GM12878 (cell line): ENCODE data around the gene UMAD1. TPM values are rescaled to one million over a fixed set of nuclear protein-coding genes. Genes with fewer than 3 reads are reported as not detected.

Experiments used
- ATAC-seq: fragments of 200-7000 bp; cut with Tn5 transposase; 3 replicates; pipeline ENCODE4 v1.9.1; 2020; ENCODE audit warnings: mild to moderate bottlenecking, moderate library complexity
- BruUV-seq: library from RNA; stranded (reverse); fragments of 400-500 nt; replicated peaks from 2 replicates; lab custom pipeline; 2021; lab: Mats Ljungman, UMichigan
- CTCF ChIA-PET: fragments of 300-600 bp; sonication (Branson Sonifier 250); formaldehyde crosslinking; extraction: SDS; loops from one replicate; lab custom pipeline; 2021; ENCODE audit warnings: inconsistent platforms; lab: Yijun Ruan, JAX
- POLR2A ChIA-PET: fragments of 350-600 bp; formaldehyde crosslinking; extraction: SDS; loops from one replicate; lab custom pipeline; 2021; ENCODE audit warnings: inconsistent platforms; lab: Charles Lee
- RAD21 ChIA-PET: fragments of 300-600 bp; sonication (Branson Sonifier 250); formaldehyde crosslinking; loops from one replicate; lab custom pipeline; 2023; ENCODE audit warnings: antibody characterized with exemption; ENCODE audit not compliant: unreplicated experiment; lab: Charles Lee
- SMC1A ChIA-PET: fragments of 300-600 bp; sonication (Branson Sonifier 250); formaldehyde crosslinking; loops from one replicate; lab custom pipeline; 2023; ENCODE audit not compliant: unreplicated experiment, uncharacterized antibody; lab: Charles Lee
- DNase-seq: peaks from one replicate; pipeline ENCODE4 v3.0.0-alpha.2; 2011; ENCODE audit warnings: low read depth, low spot score
- FAIRE-seq: peaks from 3 replicates; lab custom pipeline; 2011; peaks lifted over from hg19 to GRCh38; lab: Jason Lieb, UNC
- H2AFZ ChIP-seq: 2 replicates; pipeline ENCODE4 v1.6.0; 2011; ENCODE audit warnings: low read depth, low read length, control low read depth; ENCODE audit not compliant: control insufficient read depth
- H3K27ac ChIP-seq: 2 replicates; pipeline ENCODE4 v1.5.1; 2011; ENCODE audit warnings: control low read depth; ENCODE audit not compliant: control insufficient read depth, insufficient read depth
- H3K27me3 ChIP-seq, 2 experiments: replicated peaks in 1 of 2; 2 replicates each; pipeline versions ENCODE4 v1.6.0 to v1.6.1; 2011; ENCODE audit warnings: low read length in 1 of 2; ENCODE audit not compliant: control insufficient read depth in 2 of 2, insufficient read depth in 2 of 2
- H3K36me3 ChIP-seq, 2 experiments: 2 replicates each; pipeline ENCODE4 v1.5.1; 2011; ENCODE audit warnings: low read length in 1 of 2; ENCODE audit not compliant: control insufficient read depth in 2 of 2, insufficient read depth in 2 of 2
- H3K4me1 ChIP-seq: 2 replicates; pipeline ENCODE4 v1.6.1; 2011; ENCODE audit warnings: mild to moderate bottlenecking, low read length, moderate library complexity, mixed read lengths; ENCODE audit not compliant: control insufficient read depth, insufficient read depth
- H3K4me2 ChIP-seq: 2 replicates; pipeline ENCODE4 v1.6.0; 2011; ENCODE audit warnings: control low read depth; ENCODE audit not compliant: control insufficient read depth, insufficient read depth
- H3K4me3 ChIP-seq: fragments of 200-600 bp; sonication (generic); 2 replicates; pipeline ENCODE4 v1.5.1; 2016
- H3K79me2 ChIP-seq: 2 replicates; pipeline ENCODE4 v1.6.0; 2011; ENCODE audit warnings: low read length; ENCODE audit not compliant: control insufficient read depth, insufficient read depth
- H3K9ac ChIP-seq: 2 replicates; pipeline ENCODE4 v1.8.0; 2011; ENCODE audit warnings: low read length, control low read depth, mixed read lengths; ENCODE audit not compliant: control insufficient read depth, insufficient read depth
- H3K9me3 ChIP-seq: replicated peaks from 3 replicates; pipeline ENCODE4 v1.5.1; 2011; ENCODE audit warnings: mild to moderate bottlenecking, low read length; ENCODE audit not compliant: control insufficient read depth, insufficient read depth
- H4K20me1 ChIP-seq: 2 replicates; pipeline ENCODE4 v1.6.0; 2011; ENCODE audit not compliant: control insufficient read depth, insufficient read depth
- ATF3 ChIP-seq: IDR thresholded peaks from 2 replicates; pipeline ENCODE4 v1.6.1; 2011; ENCODE audit warnings: low read depth, mild to moderate bottlenecking, low read length, moderate library complexity, borderline replicate concordance; ENCODE audit errors: extremely low read depth
- BCL11A ChIP-seq: IDR thresholded peaks from 2 replicates; pipeline ENCODE4 v1.6.1; 2011; ENCODE audit warnings: low read depth, low read length
- CHD1 ChIP-seq: IDR thresholded peaks from 2 replicates; pipeline ENCODE4 v1.6.1; 2012; ENCODE audit warnings: low read depth, low read length, improper control_type of control experiment
- HDAC6 ChIP-seq: fragments of 200-600 bp; sonication (generic); IDR thresholded peaks from one replicate; pipeline ENCODE4 v1.8.0; 2017; ENCODE audit warnings: antibody characterized with exemption; ENCODE audit not compliant: unreplicated experiment
- JUNB ChIP-seq: IDR thresholded peaks from 2 replicates; pipeline ENCODE4 v1.6.1; 2016; ENCODE audit warnings: antibody characterized with exemption, mild to moderate bottlenecking
- MXI1 ChIP-seq: fragments of 150-350 bp; IDR thresholded peaks from 2 replicates; pipeline ENCODE4 v1.6.1; 2011; ENCODE audit warnings: low read depth, mild to moderate bottlenecking, inconsistent platforms, low read length, improper control_type of control experiment
- PRDM15 ChIP-seq: fragments of 450-650 bp; formaldehyde crosslinking; IDR thresholded peaks from 2 replicates; pipeline ENCODE4 v1.4.0; 2020; ENCODE audit warnings: mild to moderate bottlenecking, moderate library complexity
- REST ChIP-seq: IDR thresholded peaks from 2 replicates; pipeline ENCODE4 v1.6.1; 2012; ENCODE audit warnings: mild to moderate bottlenecking, low read depth, low read length
- SP1 ChIP-seq: IDR thresholded peaks from one replicate; pipeline ENCODE4 v1.6.1; 2011; ENCODE audit warnings: low read depth, low read length
- SREBF1 ChIP-seq: IDR thresholded peaks from 2 replicates; pipeline ENCODE4 v1.6.1; 2012; ENCODE audit warnings: mild to moderate bottlenecking, low read length
- STAT3 ChIP-seq: IDR thresholded peaks from 2 replicates; pipeline ENCODE4 v1.6.1; 2011; ENCODE audit warnings: low read depth, low read length, improper control_type of control experiment
- ZNF207 ChIP-seq: fragments of 450-650 bp; IDR thresholded peaks from 2 replicates; pipeline ENCODE4 v1.6.1; 2014; ENCODE audit warnings: antibody characterized with exemption, mild to moderate bottlenecking, borderline replicate concordance
- WGBS: methylation state at CpG from one replicate; pipeline ENCODE4 v1.1.6; 2016; ENCODE audit warnings: low lambda C conversion rate; ENCODE audit not compliant: insufficient replicate concordance, insufficient coverage; ENCODE audit errors: missing lambda C conversion rate; 5-methylcytosine and 5-hydroxymethylcytosine counted together
- in situ Hi-C: fragments of 300-500 bp; cut with MboI; formaldehyde crosslinking; loops from 9 replicates; pipeline ENCODE4 v1.14.3; 2018; ENCODE audit warnings: mixed read lengths
- intact Hi-C: fragments of 100-400 bp; cut with micrococcal nuclease; formaldehyde crosslinking; loops from one replicate; pipeline ENCODE4 v1.14.2; 2022; ENCODE audit not compliant: unreplicated experiment
- polyA plus RNA-seq, 11 experiments: library from polyadenylated mRNA; depleted of rRNA in 4 of 11; unstranded in 6 of 11; stranded (reverse) in 5 of 11; fragments of >200 nt; fragmentation: Nextera tagmentation in 4 of 11; fragmentation: Illumina TruSeq in 1 of 11; extraction: Ambion mirVana in 4 of 11; extraction: Trizol in 1 of 11; gene quantifications; 1 replicate in 1 of 11; 2 replicates in 10 of 11; pipeline versions ENCODE4 v1.2.1 to v1.2.3, GENCODE V29; 2011 to 2016; ENCODE audit warnings: inconsistent platforms in 2 of 11, missing spikeins in 2 of 11, low read depth in 1 of 11
- total RNA-seq, 4 experiments: library from RNA; depleted of rRNA in 3 of 4; stranded (reverse); fragments of >200 nt in 3 of 4; fragmentation: Illumina TruSeq in 1 of 4; extraction: Trizol in 1 of 4; gene quantifications; 2 replicates each; pipeline versions ENCODE4 v1.2.1 to v1.2.3, GENCODE V29; 2013 to 2021
- TF ChIP-seq, protein P1 (sequence below): fragments of 450-650 bp; IDR thresholded peaks from 2 replicates; pipeline ENCODE4 v1.6.1; 2017; ENCODE audit warnings: low read depth, mild to moderate bottlenecking, moderate library complexity

Gene UMAD1
- total and polyA plus RNA-seq, 10 of the 15 experiments (the other 5 are each of a cell fraction or from before 2014, with no cell fraction given), result 6.0 to 28.6 (median 9.3) TPM

DNA sequence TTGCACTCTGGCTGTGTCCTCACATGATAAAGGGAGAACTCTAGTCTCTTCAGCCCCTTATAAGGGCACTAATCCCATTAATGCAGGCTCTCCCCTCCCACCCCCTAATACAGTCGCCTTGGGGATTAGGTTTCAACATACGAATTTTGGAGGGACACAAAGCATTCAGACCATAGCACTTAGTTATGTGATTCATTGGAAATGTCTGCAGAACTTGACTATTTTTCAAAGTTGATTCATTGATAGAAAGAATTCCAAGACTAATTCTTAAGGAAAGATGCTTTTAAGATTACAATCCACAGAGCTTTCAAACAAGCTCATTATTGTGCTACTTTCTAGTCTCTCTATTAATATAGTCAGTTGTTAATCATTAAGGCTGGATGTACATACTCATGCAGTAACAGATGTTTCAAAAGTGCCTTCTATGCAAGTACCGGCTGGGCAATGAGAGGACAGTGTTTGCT is 163.2 kb downstream of the UMAD1 start:
- no peak overlapping the region for H3K9ac ChIP-seq
- H2AFZ ChIP-seq, result no peak overlapping the region
- intact Hi-C loops, result no loop called here
- H3K4me3 ChIP-seq, result no peak overlapping the region
- no peaks in the 10 kb centered on the region for H3K9me3 ChIP-seq
- ChIA-PET POLR2A (interaction anchor here (0.6 to 1.2 kb wide), 3 partner anchors 9 to 36 kb away, joined by 3 to 4 read pairs (median 3); no protein-coding TSS in a partner anchor), SMC1A (interaction anchor here (1.0 to 1.4 kb wide), 4 partner anchors 9 to 42 kb away, joined by 3 read pairs; no protein-coding TSS in a partner anchor), CTCF (interaction anchor here (1.7 kb wide), 1 partner anchor 9 kb away, joined by 6 read pairs; no protein-coding TSS in a partner anchor), RAD21 (no interaction called here)
- DNase-seq (no peak), ATAC-seq (peak; percentile 36; the same call in 2 of the 3 replicates), FAIRE-seq (no peak)
- no peak overlapping the region for H3K27ac ChIP-seq
- H3K27me3 ChIP-seq, result no peaks in the 10 kb centered on the region
- 97% methylated on average over 3 of the region's 3 CpGs for WGBS
- no TSS peak for BruUV-seq
- H3K4me2 ChIP-seq, result no peak overlapping the region
- H3K79me2 ChIP-seq, result no peaks in the 10 kb centered on the region
- no peaks in the 10 kb centered on the region for H4K20me1 ChIP-seq
- in situ Hi-C loops, result no loop called here
- no peaks in the 10 kb centered on the region for H3K36me3 ChIP-seq
- H3K4me1 ChIP-seq, result peaks cover 5% of the 10 kb centered on the region
- TF ChIP-seq CHD1 (no peak), STAT3 (no peak), HDAC6 (no peak), SREBF1 (no peak), BCL11A (no peak), ZNF207 (no peak), MXI1 (no peak), SP1 (no peak), PRDM15 (CRISPR knock-in tag) (no peak), JUNB (no peak), REST (no peak), ATF3 (no peak)
- TF ChIP-seq, protein P1, sequence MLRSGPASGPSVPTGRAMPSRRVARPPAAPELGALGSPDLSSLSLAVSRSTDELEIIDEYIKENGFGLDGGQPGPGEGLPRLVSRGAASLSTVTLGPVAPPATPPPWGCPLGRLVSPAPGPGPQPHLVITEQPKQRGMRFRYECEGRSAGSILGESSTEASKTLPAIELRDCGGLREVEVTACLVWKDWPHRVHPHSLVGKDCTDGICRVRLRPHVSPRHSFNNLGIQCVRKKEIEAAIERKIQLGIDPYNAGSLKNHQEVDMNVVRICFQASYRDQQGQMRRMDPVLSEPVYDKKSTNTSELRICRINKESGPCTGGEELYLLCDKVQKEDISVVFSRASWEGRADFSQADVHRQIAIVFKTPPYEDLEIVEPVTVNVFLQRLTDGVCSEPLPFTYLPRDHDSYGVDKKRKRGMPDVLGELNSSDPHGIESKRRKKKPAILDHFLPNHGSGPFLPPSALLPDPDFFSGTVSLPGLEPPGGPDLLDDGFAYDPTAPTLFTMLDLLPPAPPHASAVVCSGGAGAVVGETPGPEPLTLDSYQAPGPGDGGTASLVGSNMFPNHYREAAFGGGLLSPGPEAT, result no peak
